GM20431 (cell line): ENCODE measurements around the gene MYO7A.

Experiments used
- in situ Hi-C: fragments of 300-500 bp; cut with MseI, MboI; formaldehyde crosslinking; loops from one replicate; pipeline ENCODE4 v1.15.0; 2020; ENCODE audit warnings: low sequenced_read_pairs; ENCODE audit not compliant: unreplicated experiment

Gene MYO7A

DNA sequence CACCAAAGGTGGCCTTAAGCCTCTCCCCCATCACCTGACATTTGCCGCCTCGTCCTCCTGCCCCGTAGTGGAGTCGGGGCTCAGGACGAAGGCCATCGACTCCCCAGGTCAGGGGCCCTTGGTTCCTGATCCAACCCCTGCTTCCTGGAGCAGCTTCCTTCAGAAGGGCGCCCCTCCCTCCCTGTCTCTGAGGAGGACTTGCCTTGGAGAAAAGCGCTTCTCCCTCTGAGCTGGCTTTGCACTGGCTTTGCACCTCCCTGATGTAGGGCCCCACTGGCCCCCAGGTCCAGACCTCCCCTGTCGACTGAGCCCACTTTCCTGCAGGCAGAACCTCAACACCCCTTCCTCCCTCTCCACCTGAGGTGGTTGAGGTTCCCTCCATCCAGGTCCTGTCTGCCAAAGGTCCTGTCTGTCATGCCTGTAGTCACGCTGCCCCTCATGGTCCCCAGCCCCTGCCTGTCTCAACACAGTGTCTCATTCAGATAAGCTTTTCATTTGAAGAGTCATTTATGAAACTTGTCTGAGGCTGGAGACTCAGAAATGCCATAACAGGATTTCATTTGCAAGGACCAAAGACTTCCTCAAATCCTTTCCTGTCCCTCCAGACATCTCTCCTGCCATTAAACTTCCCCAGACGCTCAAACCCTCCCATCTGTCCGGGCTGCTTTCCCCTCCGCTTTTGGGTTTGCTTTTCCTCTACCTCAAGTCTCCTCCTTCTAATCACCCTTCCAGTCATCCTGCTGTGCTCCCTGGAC is 78.4 kb downstream of the MYO7A start:
- in situ Hi-C loops: loop anchor here (10.0 kb wide), 1 partner anchor 348 kb away; no protein-coding TSS in a partner anchor

DNA sequence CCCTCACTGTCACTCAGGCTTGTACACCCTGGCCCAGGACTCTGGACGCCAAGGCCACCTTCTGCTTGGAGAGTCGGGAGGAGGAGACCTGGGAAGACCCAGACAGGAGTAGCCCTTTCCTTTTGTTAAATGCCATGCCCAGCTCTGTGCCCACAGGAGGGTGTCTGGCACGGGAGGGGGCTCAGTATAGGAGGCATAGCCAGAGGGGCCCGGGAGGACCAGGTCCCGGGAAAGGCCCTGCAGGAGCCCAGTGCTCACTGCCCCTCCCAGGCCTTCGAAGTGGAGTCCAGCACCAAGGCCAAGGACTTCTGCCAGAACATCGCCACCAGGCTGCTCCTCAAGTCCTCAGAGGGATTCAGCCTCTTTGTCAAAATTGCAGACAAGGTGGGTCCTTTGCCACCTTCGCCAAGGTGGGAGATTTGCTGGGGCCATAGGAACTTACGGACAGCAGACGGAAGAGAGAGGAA is 79.0 kb downstream of the MYO7A start:
- in situ Hi-C loops: loop anchor here (10.0 kb wide), 1 partner anchor 348 kb away; no protein-coding TSS in a partner anchor

DNA sequence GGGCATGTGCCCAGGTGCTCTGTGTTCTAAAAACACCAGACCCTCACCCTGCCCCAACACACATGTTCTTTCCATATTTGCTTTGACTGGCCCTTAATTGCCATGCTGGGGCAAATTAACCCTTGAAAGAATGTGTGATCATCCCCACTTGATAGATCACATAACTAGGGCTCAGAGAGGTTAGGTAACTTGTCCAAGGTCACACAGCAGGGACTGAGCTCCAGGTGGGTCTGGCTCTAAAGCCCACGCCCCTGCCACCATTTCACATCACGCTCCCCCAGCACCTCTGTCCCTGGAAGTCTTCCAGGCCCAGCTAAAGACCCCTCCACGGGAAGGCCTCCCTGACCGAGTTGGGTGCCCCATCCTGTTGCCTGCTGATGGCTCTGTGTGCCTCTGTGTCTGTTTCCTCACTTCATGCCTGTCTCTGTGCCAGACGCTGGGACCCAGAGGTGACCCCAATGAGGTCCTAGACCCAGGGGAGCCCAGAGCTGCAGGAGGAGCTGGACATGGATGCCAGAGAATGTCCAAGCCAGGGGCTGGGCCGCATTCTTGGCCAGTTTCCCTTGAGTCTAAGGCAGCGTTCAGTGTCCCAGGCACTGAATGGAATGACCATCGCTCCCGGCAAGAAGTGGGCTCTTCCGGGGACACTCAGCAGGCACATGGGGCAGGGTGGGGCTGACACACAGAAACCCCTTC is 79.7 kb downstream of the MYO7A start:
- in situ Hi-C loops: loop anchor here (10.0 kb wide), 1 partner anchor 347 kb away; no protein-coding TSS in a partner anchor

DNA sequence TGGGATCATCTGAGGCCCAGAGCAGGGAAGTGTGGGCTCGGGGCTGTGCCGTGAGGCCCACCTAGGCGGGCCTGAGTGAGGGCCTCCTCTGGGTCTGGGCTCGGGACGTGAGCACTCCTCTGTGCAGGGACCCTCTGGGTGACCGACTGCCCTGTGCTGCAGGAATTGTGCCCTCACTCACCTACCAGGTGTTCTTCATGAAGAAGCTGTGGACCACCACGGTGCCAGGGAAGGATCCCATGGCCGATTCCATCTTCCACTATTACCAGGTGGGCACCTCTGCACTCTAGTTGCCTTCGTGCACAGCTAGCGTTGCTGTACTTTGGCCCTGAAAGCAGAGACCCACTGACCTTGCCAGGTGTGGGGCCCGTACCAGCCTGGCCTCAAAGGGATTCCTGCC is 80.5 kb downstream of the MYO7A start:
- in situ Hi-C loops: loop anchor here (10.0 kb wide), 1 partner anchor 346 kb away; no protein-coding TSS in a partner anchor

DNA sequence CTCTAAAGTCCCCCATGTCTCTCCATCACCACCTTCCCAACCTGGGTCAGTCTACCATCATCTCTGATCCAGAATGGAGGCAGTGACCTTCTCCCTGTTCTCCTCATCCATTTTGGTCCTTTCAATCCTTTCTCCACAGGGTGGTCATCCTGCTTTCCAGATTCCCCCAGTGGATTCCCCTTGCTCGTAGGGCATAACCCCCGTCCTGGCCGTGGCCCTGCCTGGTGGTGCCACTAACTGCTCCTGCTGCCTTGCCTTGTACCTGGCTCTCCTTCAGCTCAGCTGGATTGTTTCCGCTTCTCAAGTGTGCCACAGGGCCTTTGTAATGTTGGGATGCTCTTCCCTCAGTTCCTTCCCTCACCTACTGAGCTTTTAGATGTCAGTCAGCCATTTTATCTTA is 81.6 kb downstream of the MYO7A start:
- in situ Hi-C loops: loop anchor here (10.0 kb wide), 1 partner anchor 345 kb away; no protein-coding TSS in a partner anchor

DNA sequence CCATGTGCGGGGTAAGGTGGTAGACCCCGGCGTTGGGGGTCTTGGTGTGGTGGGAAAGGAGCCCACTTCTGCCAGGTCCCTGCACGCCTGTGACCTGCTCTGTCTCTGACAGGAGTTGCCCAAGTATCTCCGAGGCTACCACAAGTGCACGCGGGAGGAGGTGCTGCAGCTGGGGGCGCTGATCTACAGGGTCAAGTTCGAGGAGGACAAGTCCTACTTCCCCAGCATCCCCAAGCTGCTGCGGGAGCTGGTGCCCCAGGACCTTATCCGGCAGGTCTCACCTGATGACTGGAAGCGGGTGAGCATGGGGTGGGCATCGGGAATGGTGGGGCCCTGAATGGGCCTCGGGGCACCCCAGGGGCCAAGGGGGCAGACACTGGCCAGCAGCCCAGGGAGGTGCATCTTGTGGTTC is 83.0 kb downstream of the MYO7A start:
- in situ Hi-C loops: no loop called here

DNA sequence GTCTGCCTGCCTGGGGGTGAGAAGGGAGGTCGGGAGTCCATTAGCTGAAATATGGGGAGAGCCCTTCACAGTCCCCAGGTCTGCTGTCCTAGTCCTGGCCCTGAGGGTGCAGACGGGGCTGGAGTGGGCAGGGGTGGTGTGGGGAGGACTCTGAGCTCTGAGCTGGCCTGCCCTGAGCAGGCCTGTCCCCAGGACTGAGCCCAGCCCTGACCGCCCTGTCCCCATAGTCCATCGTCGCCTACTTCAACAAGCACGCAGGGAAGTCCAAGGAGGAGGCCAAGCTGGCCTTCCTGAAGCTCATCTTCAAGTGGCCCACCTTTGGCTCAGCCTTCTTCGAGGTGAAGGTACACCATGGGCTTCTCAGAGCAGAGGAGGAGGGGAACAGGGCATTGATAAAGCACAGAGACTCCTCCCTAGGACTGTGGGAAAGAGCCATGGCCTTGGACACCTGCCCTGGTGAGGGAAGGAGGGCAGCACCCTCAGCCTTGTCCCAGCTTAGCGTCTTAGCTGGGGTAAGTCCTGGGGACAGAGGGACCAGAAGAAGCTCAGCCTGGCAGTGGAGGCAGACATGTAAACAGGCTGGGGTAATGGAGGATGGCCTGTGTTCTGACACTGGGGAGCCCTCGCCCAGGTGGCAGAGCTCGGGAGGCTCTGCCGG is 83.7 kb downstream of the MYO7A start:
- in situ Hi-C loops: no loop called here

DNA sequence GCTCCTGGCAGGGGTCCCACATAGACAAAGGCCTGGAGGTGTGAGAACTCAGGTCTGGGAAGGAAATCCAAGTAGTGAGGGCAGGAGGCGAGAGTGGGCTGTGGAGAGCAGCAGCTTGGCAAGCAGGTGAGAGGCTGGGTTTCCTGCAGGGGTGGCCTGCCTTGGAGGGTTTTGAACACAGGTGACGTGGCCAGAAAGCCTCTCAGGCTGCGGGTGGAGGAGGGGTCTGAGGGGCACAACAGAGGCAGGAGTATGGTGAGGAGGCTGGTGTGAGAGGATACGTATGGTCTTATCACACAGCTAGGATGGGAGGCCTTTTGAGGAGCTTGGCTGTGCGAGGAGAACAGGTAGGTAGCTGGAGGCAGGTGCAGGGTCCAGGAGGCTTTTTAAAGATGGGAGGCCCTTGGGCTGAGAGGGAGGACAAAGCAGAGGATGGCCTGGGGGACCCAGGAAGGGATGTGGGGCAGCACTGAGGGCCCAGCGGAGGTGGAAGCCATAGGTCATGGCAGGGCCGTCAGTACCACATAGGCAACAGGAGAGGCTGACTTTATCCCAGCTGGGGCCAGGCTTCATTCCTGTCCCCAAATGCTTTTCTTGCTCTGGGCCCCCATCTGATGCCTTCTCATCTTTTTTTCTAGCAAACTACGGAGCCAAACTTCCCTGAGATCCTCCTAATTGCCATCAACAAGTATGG is 84.4 kb downstream of the MYO7A start:
- in situ Hi-C loops: no loop called here

DNA sequence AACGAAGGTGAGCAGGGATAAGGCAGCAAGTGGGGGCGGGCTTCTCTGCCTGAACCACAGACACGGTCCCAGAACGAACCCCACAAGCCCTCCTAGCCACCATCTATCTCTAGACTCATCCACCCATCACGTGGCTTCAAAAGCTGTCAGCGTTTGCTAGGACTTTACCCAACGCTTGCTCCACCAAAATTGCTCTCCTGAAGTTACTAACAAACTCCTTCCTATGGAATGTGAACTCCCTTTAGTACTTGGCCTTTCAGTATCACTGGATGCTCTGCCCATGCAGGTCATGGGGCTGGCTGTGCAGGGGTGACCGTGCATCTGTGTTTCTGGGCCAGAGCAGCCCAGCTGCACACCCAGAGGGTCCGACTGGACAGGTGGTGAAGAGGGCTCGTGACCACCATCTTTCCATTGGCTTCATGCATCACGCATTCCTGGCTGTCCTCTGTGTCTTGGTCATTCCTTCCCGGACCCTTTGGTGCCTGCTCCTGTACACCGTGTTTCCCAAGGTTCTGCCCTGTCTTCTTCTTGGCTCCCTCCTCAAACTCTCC is 85.1 kb downstream of the MYO7A start:
- in situ Hi-C loops: no loop called here

DNA sequence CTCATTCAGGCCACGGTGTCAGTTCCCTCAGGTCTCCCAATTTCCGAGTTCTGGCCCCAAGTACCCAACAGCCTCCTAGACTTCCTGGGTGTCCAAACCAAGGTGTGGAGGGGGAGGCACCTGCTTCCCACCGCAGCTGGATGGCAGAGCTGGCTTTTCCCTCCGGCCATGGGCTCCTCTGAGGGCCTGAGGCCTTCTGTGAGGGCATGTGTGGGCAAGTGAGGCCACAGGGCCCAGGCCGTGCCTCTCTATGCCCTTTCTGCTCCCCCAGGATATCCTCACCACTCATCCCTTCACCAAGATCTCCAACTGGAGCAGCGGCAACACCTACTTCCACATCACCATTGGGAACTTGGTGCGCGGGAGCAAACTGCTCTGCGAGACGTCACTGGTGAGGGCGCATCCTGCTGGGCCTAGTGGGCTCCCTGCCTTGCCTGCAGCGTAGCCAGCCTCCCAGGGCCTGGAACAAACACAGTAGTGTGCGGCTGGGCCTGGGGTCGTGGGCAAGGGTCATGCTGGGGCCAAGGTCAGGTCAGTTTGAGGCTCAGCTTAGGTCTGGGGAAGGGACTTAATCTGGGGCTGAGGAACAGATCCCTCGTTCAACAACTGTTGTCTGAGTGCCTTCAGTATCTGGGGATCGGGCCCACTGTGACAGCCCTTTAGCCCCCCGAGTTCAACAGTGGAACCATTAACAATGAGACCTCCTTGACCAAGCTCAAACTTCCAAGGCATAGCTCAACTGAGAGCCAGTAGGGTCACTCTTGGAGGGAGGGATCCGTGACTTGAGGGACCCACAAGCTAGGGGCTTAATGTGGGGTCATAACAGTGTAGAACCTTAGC is 85.8 kb downstream of the MYO7A start:
- in situ Hi-C loops: no loop called here

DNA sequence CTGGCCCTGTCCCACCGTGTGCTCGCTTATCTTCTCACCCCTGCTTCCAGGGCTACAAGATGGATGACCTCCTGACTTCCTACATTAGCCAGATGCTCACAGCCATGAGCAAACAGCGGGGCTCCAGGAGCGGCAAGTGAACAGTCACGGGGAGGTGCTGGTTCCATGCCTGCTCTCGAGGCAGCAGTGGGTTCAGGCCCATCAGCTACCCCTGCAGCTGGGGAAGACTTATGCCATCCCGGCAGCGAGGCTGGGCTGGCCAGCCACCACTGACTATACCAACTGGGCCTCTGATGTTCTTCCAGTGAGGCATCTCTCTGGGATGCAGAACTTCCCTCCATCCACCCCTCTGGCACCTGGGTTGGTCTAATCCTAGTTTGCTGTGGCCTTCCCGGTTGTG is 86.5 kb downstream of the MYO7A start:
- in situ Hi-C loops: no loop called here

DNA sequence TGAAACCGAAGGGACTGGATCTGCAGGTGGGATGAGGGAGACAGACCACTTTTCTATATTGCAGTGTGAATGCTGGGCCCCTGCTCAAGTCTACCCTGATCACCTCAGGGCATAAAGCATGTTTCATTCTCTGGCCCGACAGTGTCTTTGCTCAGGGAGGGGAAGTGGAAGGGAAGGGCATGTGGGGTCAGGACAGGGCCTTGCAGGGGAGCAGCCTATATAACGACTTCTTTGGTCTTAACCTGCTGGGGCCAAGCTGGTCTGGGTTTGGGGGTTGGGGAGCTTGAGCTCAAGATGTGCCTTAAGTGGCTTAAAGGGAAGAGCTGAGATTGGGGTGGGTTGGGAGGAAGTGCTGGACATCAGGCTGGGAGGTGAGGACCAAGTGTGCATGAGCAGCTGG is 87.1 kb downstream of the MYO7A start:
- in situ Hi-C loops: no loop called here

DNA sequence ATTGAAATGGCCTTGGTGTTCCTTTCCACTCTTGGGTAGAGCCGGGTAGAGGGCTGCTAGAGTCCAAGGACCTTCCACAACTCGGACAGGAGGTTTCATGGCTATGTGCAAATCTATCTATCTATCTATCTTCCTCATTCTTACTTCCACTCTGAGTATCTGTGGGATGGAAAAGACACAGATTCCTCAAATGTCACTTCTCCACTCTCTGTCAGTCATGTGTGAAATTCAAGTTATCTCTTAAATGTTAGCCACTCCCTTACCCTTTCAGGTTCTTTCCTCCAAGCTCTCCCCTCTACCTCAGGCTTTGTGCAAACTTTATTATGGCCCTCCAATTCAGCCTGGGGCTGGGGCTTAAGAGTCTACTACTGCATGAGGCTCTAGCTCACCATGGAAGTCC is 89.1 kb downstream of the MYO7A start:
- in situ Hi-C loops: no loop called here

DNA sequence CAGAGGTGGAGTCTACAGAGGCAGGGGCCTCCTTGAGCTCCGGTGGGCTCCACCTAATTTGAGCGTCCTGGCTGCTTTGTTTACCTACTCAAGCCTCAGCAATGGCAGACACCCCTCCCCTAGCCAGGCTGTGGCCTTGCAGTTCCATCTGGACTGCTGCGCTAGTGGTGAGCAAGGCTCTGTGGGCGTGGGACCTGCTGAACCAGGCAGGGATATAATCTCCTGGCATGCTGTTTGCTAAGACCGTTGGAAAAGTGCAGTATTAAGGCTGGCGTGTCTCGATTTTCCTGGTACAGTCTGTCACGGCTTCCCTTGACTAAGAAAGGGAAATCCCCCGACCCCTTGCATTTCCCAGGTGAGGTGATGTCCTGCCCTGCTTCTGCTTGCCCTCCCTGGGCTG is 95.8 kb downstream of the MYO7A start:
- in situ Hi-C loops: no loop called here

DNA sequence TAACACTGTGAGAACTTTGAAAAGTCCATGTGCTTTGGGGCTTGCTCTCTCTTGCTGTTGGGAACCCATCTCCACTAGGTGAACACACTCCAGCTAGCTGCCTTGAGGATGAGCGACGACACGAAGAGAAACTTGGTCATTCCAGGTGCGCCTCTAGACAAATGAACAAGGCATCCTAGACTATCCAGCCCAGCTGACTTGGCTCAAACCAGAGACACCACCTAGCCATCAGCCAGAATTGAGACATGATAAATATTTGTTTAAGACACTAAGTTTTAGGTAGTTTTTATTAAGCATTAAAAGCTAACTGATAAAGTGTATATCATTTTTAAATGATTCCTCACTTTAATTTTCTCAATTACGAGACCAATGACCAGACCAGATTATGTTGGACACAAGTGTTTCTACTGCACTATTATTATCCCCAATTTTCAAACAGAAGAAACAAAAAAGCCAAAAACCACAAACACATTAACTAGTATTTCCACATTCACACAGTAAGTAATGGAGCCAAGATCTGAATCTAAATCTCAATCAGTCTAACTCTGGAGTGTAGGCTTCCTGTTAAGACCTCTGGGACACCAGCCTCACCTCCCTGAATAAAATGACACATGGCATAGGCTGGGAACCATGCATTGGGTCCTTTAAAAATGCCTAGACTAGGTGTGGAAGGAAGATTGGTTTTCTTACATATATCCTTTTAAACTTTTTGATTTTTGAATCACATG is 103.0 kb downstream of the MYO7A start:
- in situ Hi-C loops: no loop called here

DNA sequence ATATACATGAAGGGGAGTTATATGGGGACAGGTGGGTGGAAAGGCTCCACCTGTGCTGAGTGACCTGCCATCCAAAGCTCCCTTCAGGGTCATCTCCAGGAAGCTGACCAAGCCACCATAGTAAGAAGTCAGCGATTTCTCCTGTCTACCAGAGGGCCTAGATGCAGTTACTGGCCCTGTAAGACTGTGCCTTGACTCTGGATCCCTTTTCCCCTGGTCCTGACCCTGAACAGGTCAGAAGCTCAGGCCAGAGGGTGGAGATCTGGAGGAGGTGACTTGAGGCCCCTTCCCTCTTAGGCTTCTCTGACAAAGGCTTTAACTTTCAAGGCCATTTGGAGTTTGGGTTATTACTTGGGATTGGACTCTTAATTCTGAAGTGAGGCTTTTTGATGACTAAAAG is 103.8 kb downstream of the MYO7A start:
- in situ Hi-C loops: no loop called here

DNA sequence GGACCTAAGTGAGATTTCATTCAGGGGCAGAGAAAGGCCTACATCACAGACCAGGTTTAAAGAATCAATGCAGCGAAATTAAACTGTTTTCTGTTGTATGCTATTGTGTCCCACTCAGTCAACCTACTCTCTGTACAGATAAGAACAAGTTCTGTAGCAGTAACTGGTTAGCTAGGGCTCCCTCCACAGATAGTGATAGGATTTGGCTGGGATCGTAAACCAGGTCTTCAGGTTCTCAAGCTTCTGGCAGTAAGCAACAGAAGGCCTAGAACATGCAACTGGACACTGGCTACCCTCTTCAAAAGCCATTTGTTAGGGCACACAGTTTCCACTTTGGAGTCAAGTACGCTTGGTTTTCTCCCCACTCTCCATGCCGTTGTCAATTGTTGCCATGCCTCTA is 104.2 kb downstream of the MYO7A start:
- in situ Hi-C loops: no loop called here

DNA sequence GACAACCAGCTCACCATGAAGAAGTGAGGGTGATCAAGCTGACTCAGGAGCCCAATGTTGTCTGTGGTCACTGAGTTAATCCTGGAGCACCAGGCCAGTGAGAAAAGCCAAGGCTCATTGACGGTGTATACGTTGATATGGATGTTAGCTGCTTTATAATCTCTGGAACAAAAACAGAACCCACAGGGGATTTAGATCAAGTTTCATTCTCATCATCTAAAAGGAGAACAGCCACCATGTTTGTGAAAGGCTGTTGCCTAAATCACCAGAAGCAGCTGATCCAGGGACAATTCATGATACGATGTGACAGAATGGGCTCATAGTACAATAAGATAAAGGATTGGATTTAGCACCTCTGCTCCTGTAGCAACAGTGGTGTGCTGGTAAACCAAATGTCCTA is 105.0 kb downstream of the MYO7A start:
- in situ Hi-C loops: no loop called here
